HT1080 (cell line): ENCODE results near the gene DHRS4L2. TPM values are rescaled to one million over a fixed set of nuclear protein-coding genes. Genes with fewer than 3 reads are reported as not detected.
"Not testable (repeated sequence)": the region's sequence is repeated elsewhere in the genome, so short reads cannot be mapped to it uniquely, and the experiment has no call there.

ENCODE experiments used
- DNase-seq: peaks from one replicate; pipeline ENCODE4 v3.0.0-alpha.2; 2015; ENCODE audit warnings: low read depth
- polyA plus RNA-seq, 2 experiments: library from polyadenylated mRNA; depleted of rRNA; stranded (reverse); fragments of >200 nt; gene quantifications; 2 replicates each; pipeline ENCODE4 v1.2.3, GENCODE V29; 2015
- total RNA-seq: library from RNA; depleted of rRNA; stranded (reverse); fragments of >200 nt; shearing (Covaris generic); gene quantifications from 2 replicates; pipeline ENCODE4 v1.2.3, GENCODE V29; 2014; rRNA removed

Gene DHRS4L2
- 24.6 and 31.5 TPM in 2 replicates for total RNA-seq
- polyA plus RNA-seq (2015; cell fraction: cytosol; rRNA removed), result 19.1 and 21.5 TPM in 2 replicates
- 16.5 and 17.6 TPM in 2 replicates for polyA plus RNA-seq (2015; cell fraction: nucleus; rRNA removed)

- peak; percentile 90 for DNase-seq
These were observed at the start of gene DHRS4L2 for GRCh38 chr14:23988607-23989363. DHRS4L2 (plus strand) TSS chr14:23988929; CDS start chr14:23988948, 19 bp downstream.

- DNase-seq, result no peak
These were observed 49.0 kb upstream of the DHRS4L2 start for GRCh38 chr14:23939607-23940326.

- DNase-seq, result no peak
These were observed 47.5 kb upstream of the DHRS4L2 start for GRCh38 chr14:23941230-23941629.

GRCh38 chr14:23941669-23942068 lies 47.1 kb upstream of the DHRS4L2 start:
- no peak for DNase-seq

- DNase-seq, result no peak
These were observed 46.1 kb upstream of the DHRS4L2 start for GRCh38 chr14:23942587-23942986.

GRCh38 chr14:23949069-23949468 lies 39.7 kb upstream of the DHRS4L2 start:
- DNase-seq, result not testable (repeated sequence)

- no peak for DNase-seq
These were observed 38.2 kb upstream of the DHRS4L2 start for GRCh38 chr14:23950411-23951135.

GRCh38 chr14:23951136-23951466 lies 37.6 kb upstream of the DHRS4L2 start:
- not testable (repeated sequence) for DNase-seq

- DNase-seq, result no peak
These were observed 37.0 kb upstream of the DHRS4L2 start for GRCh38 chr14:23951590-23952201.

- DNase-seq, result not testable (repeated sequence)
These were observed 35.6 kb upstream of the DHRS4L2 start for GRCh38 chr14:23953116-23953463.

GRCh38 chr14:23953464-23954278 lies 35.1 kb upstream of the DHRS4L2 start, which contains the start of gene DHRS4:
DHRS4 (plus strand) TSS chr14:23953770; CDS start chr14:23953789, 19 bp downstream.
- DNase-seq, result peak; percentile 88

- DNase-seq, result not testable (repeated sequence)
These were observed 34.5 kb upstream of the DHRS4L2 start for GRCh38 chr14:23954279-23954614.

- not testable (repeated sequence) for DNase-seq
These were observed 33.8 kb upstream of the DHRS4L2 start for GRCh38 chr14:23954965-23955364.

- not testable (repeated sequence) for DNase-seq
These were observed 32.9 kb upstream of the DHRS4L2 start for GRCh38 chr14:23955811-23956210.

GRCh38 chr14:23957913-23958569 lies 30.7 kb upstream of the DHRS4L2 start:
- not testable (repeated sequence) for DNase-seq

GRCh38 chr14:23960899-23961298 lies 27.8 kb upstream of the DHRS4L2 start:
- DNase-seq, result not testable (repeated sequence)

- DNase-seq, result not testable (repeated sequence)
These were observed 27.0 kb upstream of the DHRS4L2 start for GRCh38 chr14:23961704-23962103.

- DNase-seq, result not testable (repeated sequence)
These were observed 19.6 kb upstream of the DHRS4L2 start for GRCh38 chr14:23969130-23969480.

GRCh38 chr14:23969481-23970282 lies 19.0 kb upstream of the DHRS4L2 start:
- DNase-seq, result not testable (repeated sequence)
